HG03060 (cell line): ENCODE results near the gene APH1B.
"Not testable (repeated sequence)": the region's sequence is repeated elsewhere in the genome, so short reads cannot be mapped to it uniquely, and the experiment has no call there.

ENCODE experiments used
- ATAC-seq: cut with Tn5 transposase; IDR thresholded peaks from one replicate; pipeline ENCODE4 v1.9.1; 2021; ENCODE audit warnings: low read depth, moderate number of reproducible peaks; ENCODE audit not compliant: unreplicated experiment

APH1B gene

GRCh38 chr15:63327648-63328421 lies 50.4 kb downstream of the APH1B start:
- no peak for ATAC-seq

DNA sequence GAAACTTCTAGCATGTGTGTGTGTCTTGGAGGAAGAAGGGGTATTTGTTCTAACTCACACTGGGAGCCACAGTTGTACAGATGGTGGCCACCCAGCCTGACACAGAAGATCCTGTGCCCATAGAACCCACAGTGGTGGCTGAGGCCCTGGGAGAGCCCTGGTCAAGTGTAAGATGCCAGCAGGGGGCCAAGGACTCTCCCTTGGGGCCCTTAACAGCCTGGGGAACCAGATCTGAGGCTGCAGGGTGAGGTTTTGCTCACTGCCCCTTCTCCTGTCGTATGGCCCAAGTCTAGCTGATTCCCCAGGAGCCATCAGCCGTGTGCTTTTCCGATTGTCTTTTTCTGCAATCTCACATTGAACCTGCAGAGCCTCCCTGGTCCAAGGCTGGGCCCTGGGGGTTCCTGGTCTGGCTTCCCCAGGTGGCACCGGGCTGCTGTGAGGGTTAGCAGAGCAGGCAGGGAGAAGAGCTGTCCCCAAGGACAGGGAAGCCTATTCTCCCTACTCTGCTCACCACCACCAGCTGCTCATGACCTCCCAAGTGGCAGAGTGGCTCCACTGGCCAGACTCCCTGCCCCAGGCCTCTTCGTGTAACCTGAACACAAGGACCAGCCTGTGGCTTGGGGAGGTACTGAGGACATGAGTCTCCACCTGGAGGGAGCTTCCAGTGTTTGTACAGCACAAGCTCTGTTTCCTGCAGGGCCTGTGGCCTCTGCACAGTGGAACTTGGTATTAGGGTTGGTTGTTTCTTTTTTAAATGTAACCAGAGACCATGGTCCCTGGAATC lies 52.4 kb downstream of the APH1B start:
- ATAC-seq = no peak

DNA sequence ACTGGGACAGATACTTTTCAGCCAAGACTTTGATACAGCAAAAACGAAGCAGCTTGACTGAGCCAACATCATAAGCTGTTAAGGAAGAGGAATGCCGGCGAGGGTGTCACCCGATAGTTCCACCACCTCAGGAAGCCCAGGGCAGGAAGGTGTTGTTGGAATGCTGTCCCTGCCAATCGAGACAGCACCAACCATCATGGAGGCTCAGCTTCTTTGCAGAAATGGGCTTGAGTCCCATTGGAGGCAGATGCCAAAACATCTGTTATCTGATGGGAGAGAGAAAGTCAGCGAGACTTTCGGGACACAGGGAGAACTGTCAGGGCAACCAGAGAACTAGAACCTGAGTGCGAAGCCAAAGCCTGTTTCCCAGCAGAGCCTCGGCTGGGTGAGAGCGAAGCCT lies 53.5 kb downstream of the APH1B start:
- no peak for ATAC-seq

DNA sequence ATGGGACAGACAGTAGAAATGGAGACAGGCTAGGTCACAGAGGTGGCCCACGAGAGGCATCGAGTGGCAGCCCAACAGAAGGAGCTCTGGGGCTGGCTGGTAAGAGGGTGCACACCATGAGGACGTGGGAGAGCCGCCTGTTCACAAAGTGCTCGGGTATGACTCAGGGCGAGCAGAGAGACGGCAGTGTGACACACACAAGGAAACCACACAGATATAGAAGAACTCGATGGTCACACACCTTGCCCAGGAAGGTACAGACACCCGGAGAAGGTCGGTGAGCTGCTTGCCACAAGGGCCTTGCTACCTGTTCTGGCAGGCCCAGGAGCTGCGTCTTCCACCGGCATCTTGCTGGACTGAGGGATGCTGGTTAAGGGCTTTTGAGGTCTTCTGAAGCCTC lies 54.1 kb downstream of the APH1B start:
- ATAC-seq = no peak

- no peak for ATAC-seq
These were observed 55.1 kb downstream of the APH1B start for GRCh38 chr15:63332367-63333124.

DNA sequence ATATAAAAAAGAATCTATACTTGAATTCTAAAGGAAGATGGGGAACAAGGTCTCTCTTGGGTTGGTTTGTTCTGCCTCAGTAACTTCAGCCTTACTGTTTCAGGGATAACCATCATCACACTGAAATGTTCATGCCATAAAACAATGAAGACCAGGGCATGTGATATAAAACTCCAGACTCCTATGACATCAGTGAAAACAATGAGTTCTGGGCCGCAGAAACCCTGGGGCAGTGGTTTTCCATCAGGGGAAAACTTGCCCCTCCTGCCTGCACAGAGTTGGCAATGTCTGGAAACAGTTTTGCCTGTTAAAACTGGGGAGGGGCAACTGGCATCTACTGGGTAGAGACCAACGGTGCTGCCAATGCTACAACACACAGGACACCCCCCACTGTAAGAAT lies 57.4 kb downstream of the APH1B start:
- no peak for ATAC-seq

- no peak for ATAC-seq
These were observed 58.3 kb downstream of the APH1B start for GRCh38 chr15:63335543-63336240.

- ATAC-seq = no peak
These were observed 59.6 kb downstream of the APH1B start for GRCh38 chr15:63337046-63337445.

DNA sequence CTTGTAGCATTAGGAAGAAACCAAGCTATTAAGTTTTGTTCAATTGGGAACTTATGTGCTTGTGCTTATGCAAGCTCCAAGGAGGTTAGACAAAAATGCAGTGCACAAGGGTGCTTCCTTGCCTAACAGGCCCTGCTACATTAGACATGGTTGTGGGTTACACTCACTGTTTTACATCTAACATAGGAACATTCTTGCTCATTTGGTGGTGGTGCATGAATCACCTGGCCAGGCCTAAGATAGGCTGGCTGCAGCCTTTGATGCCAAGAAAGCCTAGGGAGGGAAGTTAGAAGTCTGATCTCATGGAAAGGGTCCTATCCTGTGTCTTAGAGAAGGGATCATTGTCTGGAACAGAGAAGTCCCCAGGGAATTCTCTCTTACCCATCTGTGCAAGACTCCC lies 60.8 kb downstream of the APH1B start:
- no peak for ATAC-seq

- ATAC-seq = no peak
These were observed 61.8 kb downstream of the APH1B start for GRCh38 chr15:63339006-63339766.

DNA sequence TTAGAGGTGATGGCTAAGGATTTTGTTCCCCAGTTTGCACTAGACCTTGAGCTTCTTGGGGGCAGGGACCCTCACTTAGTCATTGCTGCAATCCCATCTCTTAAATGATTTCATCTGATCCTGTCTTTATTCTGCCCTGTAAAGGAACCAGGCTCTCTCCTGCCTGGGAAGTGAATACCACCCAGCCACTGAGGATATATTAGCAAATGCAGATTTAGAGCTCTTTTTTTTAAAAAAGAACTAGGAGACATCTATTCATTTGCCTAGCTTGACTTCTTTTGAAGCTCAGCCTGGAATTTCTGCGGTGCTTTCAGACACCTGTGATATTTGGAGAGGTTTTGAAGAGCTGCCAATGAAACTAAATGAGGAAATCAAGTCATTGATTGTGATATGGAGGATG lies 62.4 kb downstream of the APH1B start:
- ATAC-seq = no peak

GRCh38 chr15:63340353-63340752 lies 62.9 kb downstream of the APH1B start:
- ATAC-seq = no peak

- no peak for ATAC-seq
These were observed 63.5 kb downstream of the APH1B start for GRCh38 chr15:63340878-63341277.

DNA sequence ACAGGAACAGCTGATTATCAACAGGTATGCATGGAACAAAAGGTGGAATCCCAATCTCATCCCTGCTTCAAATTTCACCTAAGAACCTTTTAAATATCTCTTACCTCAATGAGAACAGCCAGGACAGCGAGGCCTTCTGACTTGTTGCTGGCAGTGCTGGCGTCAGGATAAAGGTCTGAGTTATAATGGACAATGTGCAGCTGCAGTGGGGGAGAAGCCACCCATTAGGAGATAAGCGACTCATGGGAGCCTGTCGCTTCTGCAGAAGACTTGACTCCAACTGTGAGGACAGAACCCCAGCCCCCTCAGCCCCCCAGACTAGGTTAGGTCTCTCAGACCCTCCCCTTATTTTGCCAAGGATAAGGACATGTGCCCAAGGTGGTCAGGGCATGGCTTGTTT lies 64.5 kb downstream of the APH1B start:
- ATAC-seq = no peak

- not testable (repeated sequence) for ATAC-seq
These were observed 65.7 kb downstream of the APH1B start for GRCh38 chr15:63342996-63343562.

- no peak for ATAC-seq
These were observed 67.5 kb downstream of the APH1B start for GRCh38 chr15:63344731-63345390.

DNA sequence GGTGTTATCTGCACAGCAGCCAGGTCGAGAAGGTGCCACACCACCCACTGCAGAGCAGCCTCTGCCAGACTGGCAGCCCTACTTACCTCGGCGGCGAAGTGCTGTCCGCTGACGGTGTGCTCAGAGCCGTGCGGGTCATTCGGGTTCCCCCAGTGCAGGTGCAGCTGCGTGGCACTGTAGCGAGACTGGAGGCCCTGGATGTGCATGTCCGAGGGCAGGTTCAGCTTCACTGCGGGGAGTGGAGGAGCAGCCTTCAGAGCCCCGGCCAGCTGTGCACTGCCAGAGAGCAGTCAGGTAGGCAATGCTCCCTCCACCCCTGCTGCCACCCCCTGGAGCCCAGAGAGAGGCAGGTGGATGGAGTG lies 68.0 kb downstream of the APH1B start:
- ATAC-seq = no peak

GRCh38 chr15:63347074-63347857 lies 69.9 kb downstream of the APH1B start:
- no peak for ATAC-seq
